Measurements from ENCODE around the gene SLC8A1. TPM values are rescaled to one million over a fixed set of nuclear protein-coding genes. Genes with fewer than 3 reads are reported as not detected.

The SLC8A1 gene
- total and polyA plus RNA-seq, 8 donors, result 5.4 to 39.7 (median 6.6) TPM

DNA sequence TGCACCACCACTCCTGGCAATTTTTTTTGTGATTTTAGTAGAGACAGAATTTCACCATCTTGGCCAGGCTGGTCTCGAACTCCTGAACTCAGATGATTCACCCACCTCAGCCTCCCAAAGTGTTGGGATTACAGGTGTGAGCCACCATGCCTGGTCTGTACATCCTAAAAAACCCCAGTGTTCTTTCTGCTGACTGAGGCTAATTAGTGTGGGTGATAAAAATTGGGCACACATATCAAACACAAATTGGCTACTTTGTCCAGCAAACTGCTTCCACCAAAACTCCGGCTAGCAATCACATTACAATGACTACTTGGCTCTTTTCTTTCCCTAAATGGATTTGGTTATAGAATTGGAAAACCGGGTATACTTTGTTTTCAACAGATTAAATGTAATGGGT, 153.9 kb downstream of the SLC8A1 start:
- H3K27me3 ChIP-seq, result no peaks in the 10 kb centered on the region
- no peaks in the 10 kb centered on the region for H3K9me3 ChIP-seq
- no peak overlapping the region for H3K4me3 ChIP-seq
- no peak overlapping the region for H3K27ac ChIP-seq
- DNase-seq (no peak), ATAC-seq (no peak)
- TF ChIP-seq, protein P1, sequence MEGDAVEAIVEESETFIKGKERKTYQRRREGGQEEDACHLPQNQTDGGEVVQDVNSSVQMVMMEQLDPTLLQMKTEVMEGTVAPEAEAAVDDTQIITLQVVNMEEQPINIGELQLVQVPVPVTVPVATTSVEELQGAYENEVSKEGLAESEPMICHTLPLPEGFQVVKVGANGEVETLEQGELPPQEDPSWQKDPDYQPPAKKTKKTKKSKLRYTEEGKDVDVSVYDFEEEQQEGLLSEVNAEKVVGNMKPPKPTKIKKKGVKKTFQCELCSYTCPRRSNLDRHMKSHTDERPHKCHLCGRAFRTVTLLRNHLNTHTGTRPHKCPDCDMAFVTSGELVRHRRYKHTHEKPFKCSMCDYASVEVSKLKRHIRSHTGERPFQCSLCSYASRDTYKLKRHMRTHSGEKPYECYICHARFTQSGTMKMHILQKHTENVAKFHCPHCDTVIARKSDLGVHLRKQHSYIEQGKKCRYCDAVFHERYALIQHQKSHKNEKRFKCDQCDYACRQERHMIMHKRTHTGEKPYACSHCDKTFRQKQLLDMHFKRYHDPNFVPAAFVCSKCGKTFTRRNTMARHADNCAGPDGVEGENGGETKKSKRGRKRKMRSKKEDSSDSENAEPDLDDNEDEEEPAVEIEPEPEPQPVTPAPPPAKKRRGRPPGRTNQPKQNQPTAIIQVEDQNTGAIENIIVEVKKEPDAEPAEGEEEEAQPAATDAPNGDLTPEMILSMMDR (IDR thresholded peaks at IDR 0.05), result no peak
- no peaks in the 10 kb centered on the region for H3K4me1 ChIP-seq
- intact Hi-C loops (cut with DNase I), result no loop called here
- no peaks in the 10 kb centered on the region for H3K36me3 ChIP-seq

DNA sequence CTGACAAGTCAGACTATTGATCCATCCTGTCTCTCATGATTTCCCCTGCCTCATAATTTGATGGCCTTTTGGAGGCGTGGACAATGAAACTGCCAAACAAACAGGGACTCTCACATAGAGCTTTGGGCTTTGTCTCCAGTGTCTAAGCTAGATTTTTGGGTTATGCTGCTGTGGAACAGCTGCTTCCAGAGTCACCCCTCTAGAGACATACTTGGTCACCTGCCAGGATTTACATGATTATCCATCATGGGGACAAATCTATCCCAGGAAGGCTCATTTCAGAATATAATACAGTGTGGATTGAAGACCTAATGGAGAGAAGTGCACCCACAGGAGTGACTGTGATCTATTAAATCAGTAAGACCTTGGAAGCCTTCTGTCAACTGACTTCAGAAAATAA, 159.6 kb downstream of the SLC8A1 start:
- no peak for DNase-seq
- Histone ChIP-seq H3K36me3 (no peaks in the 10 kb centered on the region), H3K4me3 (no peak overlapping the region), H3K4me1 (no peaks in the 10 kb centered on the region), H3K27me3 (no peaks in the 10 kb centered on the region), H3K27ac (no peak overlapping the region), H3K9me3 (no peaks in the 10 kb centered on the region)
- ATAC-seq, result no peak
- intact Hi-C loops (cut with DNase I), result no loop called here
- TF ChIP-seq, protein P1 (IDR thresholded peaks at IDR 0.05), result no peak

DNA sequence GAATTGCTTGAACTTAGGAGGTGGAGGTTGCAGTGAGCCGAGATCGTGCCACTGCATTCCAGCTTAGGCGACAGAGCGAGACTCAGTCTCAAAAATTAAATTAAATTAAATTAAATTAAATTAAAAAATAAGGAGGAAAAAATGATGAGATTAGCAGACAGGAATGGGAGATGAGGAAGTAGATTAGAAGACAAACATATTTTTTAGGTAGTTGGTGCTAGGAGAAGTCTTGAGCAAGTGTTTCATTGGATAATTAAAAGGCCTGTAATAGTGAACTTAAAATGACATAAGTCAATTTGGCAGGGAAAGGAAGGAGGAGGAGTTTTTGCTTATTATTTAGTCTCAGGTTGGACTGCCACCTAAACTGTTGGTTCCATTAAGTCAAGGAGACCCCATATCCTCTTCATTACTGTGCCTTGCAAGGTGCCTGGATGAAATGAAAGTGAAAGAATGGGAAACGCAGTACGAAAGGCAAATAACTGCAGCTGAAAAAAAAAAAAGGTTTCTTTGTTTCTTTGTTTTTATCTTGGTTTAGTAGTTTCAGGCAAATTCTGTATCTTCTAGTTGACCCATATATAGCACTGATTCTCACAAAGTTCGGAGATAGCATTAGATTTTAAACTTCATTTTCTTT, 162.0 kb downstream of the SLC8A1 start:
- H3K4me3 ChIP-seq, result no peak overlapping the region
- ATAC-seq, result no peak
- DNase-seq, result no peak
- H3K36me3 ChIP-seq, result no peaks in the 10 kb centered on the region
- intact Hi-C loops (cut with DNase I), result no loop called here
- no peak overlapping the region for H3K27ac ChIP-seq
- no peaks in the 10 kb centered on the region for H3K4me1 ChIP-seq
- no peaks in the 10 kb centered on the region for H3K27me3 ChIP-seq
- TF ChIP-seq, protein P1 (IDR thresholded peaks at IDR 0.05), result no peak
- no peaks in the 10 kb centered on the region for H3K9me3 ChIP-seq

DNA sequence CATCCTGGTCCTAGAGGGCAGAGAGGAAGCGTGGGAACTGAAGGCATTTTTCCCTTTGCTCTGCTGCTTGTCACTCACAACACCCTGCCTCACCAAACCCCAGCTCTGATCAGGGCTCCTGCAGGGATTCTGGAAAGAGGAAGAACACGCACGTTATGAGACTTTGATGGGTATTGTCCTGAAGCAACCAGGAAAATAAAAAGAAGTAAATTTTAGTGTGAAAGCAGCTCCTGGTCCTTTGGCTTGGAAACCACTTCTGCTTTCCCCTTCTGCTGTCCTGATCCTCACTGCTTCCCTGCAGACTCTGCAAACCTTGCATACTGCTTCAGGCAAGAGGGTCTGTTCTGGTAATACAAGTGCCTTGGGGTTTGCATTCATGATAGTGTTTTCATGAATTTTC, 164.1 kb downstream of the SLC8A1 start:
- H3K9me3 ChIP-seq, result no peaks in the 10 kb centered on the region
- no peaks in the 10 kb centered on the region for H3K36me3 ChIP-seq
- no peaks in the 10 kb centered on the region for H3K4me1 ChIP-seq
- no peaks in the 10 kb centered on the region for H3K27me3 ChIP-seq
- no peak for DNase-seq
- TF ChIP-seq, protein P1 (IDR thresholded peaks at IDR 0.05), result no peak
- intact Hi-C loops (cut with DNase I), result no loop called here
- H3K4me3 ChIP-seq, result no peak overlapping the region
- no peak overlapping the region for H3K27ac ChIP-seq
- ATAC-seq, result no peak

DNA sequence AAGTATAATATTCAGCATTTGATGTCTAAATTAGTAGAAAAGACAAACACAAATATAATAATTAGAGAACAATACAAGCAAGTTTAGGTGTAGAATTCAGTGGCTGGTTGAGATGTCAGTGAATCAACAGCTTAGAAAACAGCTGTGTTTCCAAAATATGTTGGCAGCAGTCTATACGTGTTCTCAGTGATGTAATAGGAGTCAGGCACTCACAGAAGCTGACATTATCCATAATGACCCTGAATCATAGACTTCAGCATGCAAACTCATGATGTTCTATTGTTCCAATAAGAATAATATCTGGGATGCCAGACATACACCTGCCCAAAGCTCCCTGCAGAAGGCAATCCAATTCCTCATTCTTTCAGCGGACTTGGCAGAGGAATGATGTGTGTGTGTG, 164.7 kb downstream of the SLC8A1 start:
- Histone ChIP-seq H3K4me3 (no peak overlapping the region), H3K27ac (no peak overlapping the region), H3K9me3 (no peaks in the 10 kb centered on the region), H3K36me3 (no peaks in the 10 kb centered on the region), H3K4me1 (no peaks in the 10 kb centered on the region), H3K27me3 (no peaks in the 10 kb centered on the region)
- TF ChIP-seq, protein P1 (IDR thresholded peaks at IDR 0.05), result no peak
- no peak for DNase-seq
- no peak for ATAC-seq
- intact Hi-C loops (cut with DNase I), result no loop called here

Measured in left lung (tissue), 10 donors.